B cell (primary cell): ENCODE measurements around the gene ZFAND6. TPM values are rescaled to one million over a fixed set of nuclear protein-coding genes. Genes with fewer than 3 reads are reported as not detected.

Source experiments
- ATAC-seq: fragments of 200-7000 bp; cut with Tn5 transposase; one replicate; pipeline ENCODE4 v1.10.0; 2021; ENCODE audit warnings: low read depth, mild to moderate bottlenecking, moderate number of reproducible peaks, moderate library complexity
- CTCF ChIA-PET: fragments of 350-600 bp; sonication (Branson Sonifier 250); formaldehyde crosslinking; loops from one replicate; lab custom pipeline; 2021; ENCODE audit warnings: antibody characterized with exemption, inconsistent platforms; lab: Charles Lee
- POLR2A ChIA-PET: fragments of 350-600 bp; sonication (Branson Sonifier 250); formaldehyde crosslinking; loops from one replicate; lab custom pipeline; 2021; ENCODE audit warnings: antibody characterized with exemption; lab: Charles Lee
- DNase-seq: peaks from one replicate; pipeline ENCODE4 v3.0.0; 2013
- H2AFZ ChIP-seq: 2 replicates; pipeline ENCODE4 v1.6.1; 2012; ENCODE audit warnings: mild to moderate bottlenecking, low read depth, low read length; ENCODE audit not compliant: insufficient read depth, poor library complexity, severe bottlenecking
- H3K27ac ChIP-seq, 2 donors: 1 replicate in 1 of 2; 2 replicates in 1 of 2; pipeline ENCODE4 v1.5.1; 2012 to 2013; ENCODE audit warnings: low read length in 2 of 2, mild to moderate bottlenecking in 2 of 2, moderate library complexity in 1 of 2
- H3K27me3 ChIP-seq, 4 experiments: fragments of 200-600 bp in 1 of 4; sonication (generic) in 1 of 4; replicated peaks in 1 of 4; 1 replicate in 2 of 4; 2 replicates in 2 of 4; pipeline versions ENCODE4 v1.6.1 to v1.7.0; 2013 to 2016; ENCODE audit warnings: low read length in 3 of 4, mild to moderate bottlenecking in 2 of 4, mixed read lengths in 1 of 4, moderate library complexity in 1 of 4; ENCODE audit not compliant: insufficient read depth in 4 of 4, control insufficient read depth in 3 of 4; ENCODE audit errors: control extremely low read depth in 1 of 4
- H3K36me3 ChIP-seq, 2 experiments: replicated peaks in 1 of 2; 1 replicate in 1 of 2; 2 replicates in 1 of 2; pipeline versions ENCODE4 v1.6.1 to v1.7.1; 2013; ENCODE audit warnings: low read length in 1 of 2; ENCODE audit not compliant: insufficient read depth in 2 of 2, control insufficient read depth in 1 of 2; ENCODE audit errors: control extremely low read depth in 1 of 2, extremely low read depth in 1 of 2
- H3K4me1 ChIP-seq, 2 donors: fragments of 200-600 bp in 1 of 2; sonication (generic) in 1 of 2; 1 replicate in 1 of 2; 2 replicates in 1 of 2; pipeline versions ENCODE4 v1.5.1 to v1.6.1; 2013 to 2017; ENCODE audit warnings: low read length in 2 of 2; ENCODE audit not compliant: control insufficient read depth in 2 of 2, insufficient read depth in 2 of 2
- H3K4me2 ChIP-seq: replicated peaks from 2 replicates; pipeline ENCODE3; 2012; ENCODE audit warnings: mild to moderate bottlenecking, low read depth, low read length; ENCODE audit not compliant: poor library complexity, severe bottlenecking
- H3K4me3 ChIP-seq, 5 experiments: fragments of 200-600 bp in 1 of 5; sonication (generic) in 1 of 5; 1 replicate in 3 of 5; 2 replicates in 2 of 5; pipeline versions ENCODE4 v1.5.1 to v1.7.0; 2011 to 2016; ENCODE audit warnings: low read length in 4 of 5, mild to moderate bottlenecking in 4 of 5, low read depth in 2 of 5, control low read depth in 1 of 5, moderate library complexity in 1 of 5; ENCODE audit not compliant: insufficient read depth in 1 of 5; ENCODE audit errors: control extremely low read depth in 1 of 5, extremely low read depth in 1 of 5
- H3K79me2 ChIP-seq: fragments of 200-600 bp; sonication (generic); one replicate; pipeline ENCODE4 v1.6.0; 2016; ENCODE audit warnings: low read length; ENCODE audit not compliant: control insufficient read depth, insufficient read depth
- H3K9ac ChIP-seq: fragments of 200-600 bp; sonication (generic); 2 replicates; pipeline ENCODE4 v1.6.1; 2017; ENCODE audit warnings: mild to moderate bottlenecking, low read length, moderate library complexity
- H3K9me3 ChIP-seq, 3 donors: one replicate each; pipeline versions ENCODE4 v1.6.1 to v1.7.1; 2013; ENCODE audit warnings: low read length in 2 of 3; ENCODE audit not compliant: control insufficient read depth in 2 of 3, insufficient read depth in 1 of 3; ENCODE audit errors: control extremely low read depth in 1 of 3
- H4K20me1 ChIP-seq: 2 replicates; pipeline ENCODE4 v1.6.0; 2012; ENCODE audit warnings: mild to moderate bottlenecking, low read length; ENCODE audit not compliant: insufficient read depth, control insufficient read depth, poor library complexity, severe bottlenecking
- H3K27ac Mint-ChIP-seq: one replicate; pipeline ENCODE4 v1.8.0; 2021; ENCODE audit warnings: mixed read lengths
- H3K27me3 Mint-ChIP-seq: one replicate; pipeline ENCODE4 v1.8.0; 2021; ENCODE audit warnings: mixed read lengths
- H3K4me1 Mint-ChIP-seq: one replicate; pipeline ENCODE4 v1.8.0; 2021; ENCODE audit warnings: mixed read lengths
- H3K4me3 Mint-ChIP-seq: one replicate; pipeline ENCODE4 v1.8.0; 2021; ENCODE audit warnings: mixed read lengths
- H3K9me3 Mint-ChIP-seq: one replicate; pipeline ENCODE4 v1.8.0; 2022; ENCODE audit warnings: mixed read lengths; ENCODE audit not compliant: insufficient read depth
- CTCF ChIP-seq: fragments of 200-600 bp; IDR thresholded peaks from one replicate; pipeline ENCODE4 v1.8.0; 2022; ENCODE audit warnings: antibody characterized with exemption, mild to moderate bottlenecking
- EZH2 ChIP-seq: IDR thresholded peaks from 2 replicates; pipeline ENCODE4 v1.6.1; 2012; ENCODE audit warnings: borderline replicate concordance, low read depth, mild to moderate bottlenecking, moderate library complexity, low read length; ENCODE audit not compliant: insufficient read depth, poor library complexity, severe bottlenecking
- WGBS: methylation state at CpG from one replicate; pipeline ENCODE4 v1.1.5; 2013; ENCODE audit warnings: missing lambda C conversion rate; ENCODE audit not compliant: insufficient coverage; 5-methylcytosine and 5-hydroxymethylcytosine counted together
- intact Hi-C: fragments of 100-400 bp; cut with micrococcal nuclease; formaldehyde crosslinking; loops from one replicate; pipeline ENCODE4 v1.10.0; 2022
- polyA plus RNA-seq: library from polyadenylated mRNA; depleted of rRNA; stranded (reverse); fragments of >200 nt; gene quantifications from 2 replicates; pipeline ENCODE4 v1.2.3, GENCODE V29; 2012
- total RNA-seq, 2 donors: library from RNA; stranded (reverse); fragments of 120-200 nt in 1 of 2; gene quantifications; 1 replicate in 1 of 2; 2 replicates in 1 of 2; pipeline versions ENCODE4 v1.2.3 to v1.2.4, GENCODE V29; 2013 to 2022

The ZFAND6 gene
- total and polyA plus RNA-seq, 2 donors (not counting 1 experiment from before 2014, with no cell fraction given): 60.6 to 144 TPM

- H3K27ac Mint-ChIP-seq: no peak overlapping the region
- no peak overlapping the region for H3K9ac ChIP-seq
- WGBS: 50% methylated on average over 2 of the region's 3 CpGs
- no peaks in the 10 kb centered on the region for H3K9me3 Mint-ChIP-seq
- no peak overlapping the region for H3K27ac ChIP-seq
- H3K79me2 ChIP-seq: peaks cover 98% of the 10 kb centered on the region
- peaks cover 73% of the 10 kb centered on the region for H3K4me1 Mint-ChIP-seq
- TF ChIP-seq CTCF: no peak
- no peak for TF ChIP-seq EZH2
- CTCF ChIA-PET: no interaction called here
- POLR2A ChIA-PET: no interaction called here
- intact Hi-C loops: no loop called here
- ATAC-seq: no peak
- no peak overlapping the region for H3K4me2 ChIP-seq
- peaks cover 4 to 9% of the 10 kb centered on the region in 2 donors for H3K4me1 ChIP-seq
- peaks cover 0 to 2% of the 10 kb centered on the region in 2 experiments for H3K36me3 ChIP-seq
- no peak for DNase-seq
- no peaks in the 10 kb centered on the region for H3K9me3 ChIP-seq
- no peak overlapping the region for H2AFZ ChIP-seq
- H3K27me3 Mint-ChIP-seq: no peaks in the 10 kb centered on the region
- H3K4me3 ChIP-seq: no peak overlapping the region
- H3K4me3 Mint-ChIP-seq: no peak overlapping the region
- H3K27me3 ChIP-seq: no peaks in the 10 kb centered on the region
- peaks cover 76% of the 10 kb centered on the region for H4K20me1 ChIP-seq
Measured at GRCh38 chr15:80109388-80109787, 49.9 kb downstream of the ZFAND6 start.

GRCh38 chr15:80110920-80111319, 51.4 kb downstream of the ZFAND6 start:
- DNase-seq (no peak), ATAC-seq (no peak)
- Histone ChIP-seq H3K4me1 (peaks cover 4 to 7% of the 10 kb centered on the region in 2 donors), H3K9me3 (no peaks in the 10 kb centered on the region), H3K4me3 (no peak overlapping the region), H2AFZ (no peak overlapping the region), H3K27ac (no peak overlapping the region), H3K79me2 (peaks cover 98% of the 10 kb centered on the region), H3K36me3 (peaks cover 0 to 2% of the 10 kb centered on the region in 2 experiments), H3K27me3 (no peaks in the 10 kb centered on the region), H3K9ac (no peak overlapping the region), H4K20me1 (peaks cover 75% of the 10 kb centered on the region), H3K4me2 (no peak overlapping the region)
- Mint-ChIP-seq H3K27ac (no peak overlapping the region), H3K9me3 (no peaks in the 10 kb centered on the region), H3K4me1 (peaks cover 72% of the 10 kb centered on the region), H3K27me3 (no peaks in the 10 kb centered on the region), H3K4me3 (no peak overlapping the region)
- ChIA-PET CTCF (interaction anchor here (0.6 kb wide), 1 partner anchor 98 kb away, joined by 3 read pairs; no protein-coding TSS in a partner anchor), POLR2A (no interaction called here)
- TF ChIP-seq EZH2 (no peak), CTCF (no peak)
- intact Hi-C loops: no loop called here
